H1 (cell line): Measurements from ENCODE around the gene RASGRP3. TPM values are rescaled to one million over a fixed set of nuclear protein-coding genes. Genes with fewer than 3 reads are reported as not detected.

ENCODE experiments used
- MAX ChIP-seq: IDR thresholded peaks from 2 replicates; pipeline ENCODE4 v1.6.1; 2012; ENCODE audit warnings: inconsistent platforms
- polyA plus RNA-seq, 7 experiments: library from polyadenylated mRNA; depleted of rRNA in 3 of 7; stranded (reverse) in 5 of 7; unstranded in 2 of 7; fragments of >200 nt in 5 of 7; fragments of 200-250 nt in 2 of 7; gene quantifications; 1 replicate in 5 of 7; 2 replicates in 1 of 7; 4 replicates in 1 of 7; pipeline versions ENCODE4 v1.2.1 to v1.2.3, GENCODE V29; 2011 to 2013; ENCODE audit warnings: missing spikeins in 2 of 7, mixed read lengths in 2 of 7
- total RNA-seq: library from RNA; stranded (reverse); fragmentation: NEBNext Ultra II Directional; extraction: Animal tissue kit (Norgen Biotek cat#: 25700); gene quantifications from 2 replicates; pipeline ENCODE4 v1.2.1, GENCODE V29; 2021

The RASGRP3 gene
- total and polyA plus RNA-seq, 2 of the 8 experiments (the other 6 are each of a cell fraction or from before 2014, with no cell fraction given) = 0.06 TPM; not detected in 1

DNA sequence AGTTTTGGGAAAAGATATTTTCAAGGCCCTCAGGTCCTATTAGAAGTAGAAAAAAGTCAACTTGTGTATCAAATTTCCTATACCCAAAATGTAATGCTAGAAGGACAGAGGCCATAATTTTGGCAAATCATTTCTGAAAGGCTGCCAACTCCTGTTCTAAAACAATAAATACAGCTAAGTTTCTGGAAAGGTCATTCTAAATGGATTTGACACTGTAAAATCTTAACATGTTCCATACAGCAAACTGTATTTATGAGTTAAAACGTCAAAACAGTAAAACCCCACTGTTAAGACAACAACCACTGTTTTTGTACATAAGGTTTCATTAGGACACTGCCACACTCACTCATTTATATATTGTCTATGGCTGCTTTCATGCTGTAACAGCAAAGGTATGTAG, 113.0 kb downstream of the RASGRP3 start (continued):
- no peak for TF ChIP-seq MAX
